Astrocyte (in vitro differentiated cells and primary cell): ENCODE measurements around the gene MRPS11.

Source experiments
- EZH2 ChIP-seq: IDR thresholded peaks from 2 replicates; pipeline ENCODE4 v1.6.1; 2012; ENCODE audit warnings: mild to moderate bottlenecking, low read length, inconsistent platforms; ENCODE audit not compliant: insufficient read depth
- TF ChIP-seq, protein P1 (sequence below): IDR thresholded peaks from 2 replicates; pipeline ENCODE4 v1.5.1; 2011; ENCODE audit warnings: low read depth, mild to moderate bottlenecking, inconsistent platforms, low read length, moderate library complexity; ENCODE audit not compliant: insufficient read depth

DNA sequence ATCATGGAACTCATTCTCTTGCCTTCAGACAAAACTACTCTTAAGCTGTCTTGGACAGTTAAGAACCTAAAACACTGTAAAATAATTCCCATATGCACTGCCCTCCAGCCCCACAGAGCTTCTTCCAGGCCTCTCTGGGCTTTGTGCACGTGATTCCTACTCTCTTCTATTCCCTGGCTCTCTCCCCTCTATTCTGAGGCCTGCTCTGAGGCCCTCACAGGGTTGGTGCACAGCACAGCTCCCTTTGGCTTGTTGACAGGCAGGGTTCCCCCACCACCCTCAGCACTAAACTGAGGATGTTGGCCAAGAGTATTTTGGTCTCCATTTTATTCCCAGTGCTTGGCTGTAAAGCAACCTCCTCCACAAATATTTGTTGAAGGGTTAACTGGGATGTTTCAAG is 13.9 kb upstream of the MRPS11 start:
- TF ChIP-seq, protein P1, sequence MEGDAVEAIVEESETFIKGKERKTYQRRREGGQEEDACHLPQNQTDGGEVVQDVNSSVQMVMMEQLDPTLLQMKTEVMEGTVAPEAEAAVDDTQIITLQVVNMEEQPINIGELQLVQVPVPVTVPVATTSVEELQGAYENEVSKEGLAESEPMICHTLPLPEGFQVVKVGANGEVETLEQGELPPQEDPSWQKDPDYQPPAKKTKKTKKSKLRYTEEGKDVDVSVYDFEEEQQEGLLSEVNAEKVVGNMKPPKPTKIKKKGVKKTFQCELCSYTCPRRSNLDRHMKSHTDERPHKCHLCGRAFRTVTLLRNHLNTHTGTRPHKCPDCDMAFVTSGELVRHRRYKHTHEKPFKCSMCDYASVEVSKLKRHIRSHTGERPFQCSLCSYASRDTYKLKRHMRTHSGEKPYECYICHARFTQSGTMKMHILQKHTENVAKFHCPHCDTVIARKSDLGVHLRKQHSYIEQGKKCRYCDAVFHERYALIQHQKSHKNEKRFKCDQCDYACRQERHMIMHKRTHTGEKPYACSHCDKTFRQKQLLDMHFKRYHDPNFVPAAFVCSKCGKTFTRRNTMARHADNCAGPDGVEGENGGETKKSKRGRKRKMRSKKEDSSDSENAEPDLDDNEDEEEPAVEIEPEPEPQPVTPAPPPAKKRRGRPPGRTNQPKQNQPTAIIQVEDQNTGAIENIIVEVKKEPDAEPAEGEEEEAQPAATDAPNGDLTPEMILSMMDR, result no peak
- TF ChIP-seq EZH2, result no peak
